HG02840 (cell line): Measurements from ENCODE around the gene SFT2D3.

ENCODE experiments used
- ATAC-seq: cut with Tn5 transposase; IDR thresholded peaks from one replicate; pipeline ENCODE4 v1.9.1; 2021; ENCODE audit warnings: mild to moderate bottlenecking, moderate library complexity, moderate number of reproducible peaks; ENCODE audit not compliant: unreplicated experiment, low FRiP score

SFT2D3 gene

DNA sequence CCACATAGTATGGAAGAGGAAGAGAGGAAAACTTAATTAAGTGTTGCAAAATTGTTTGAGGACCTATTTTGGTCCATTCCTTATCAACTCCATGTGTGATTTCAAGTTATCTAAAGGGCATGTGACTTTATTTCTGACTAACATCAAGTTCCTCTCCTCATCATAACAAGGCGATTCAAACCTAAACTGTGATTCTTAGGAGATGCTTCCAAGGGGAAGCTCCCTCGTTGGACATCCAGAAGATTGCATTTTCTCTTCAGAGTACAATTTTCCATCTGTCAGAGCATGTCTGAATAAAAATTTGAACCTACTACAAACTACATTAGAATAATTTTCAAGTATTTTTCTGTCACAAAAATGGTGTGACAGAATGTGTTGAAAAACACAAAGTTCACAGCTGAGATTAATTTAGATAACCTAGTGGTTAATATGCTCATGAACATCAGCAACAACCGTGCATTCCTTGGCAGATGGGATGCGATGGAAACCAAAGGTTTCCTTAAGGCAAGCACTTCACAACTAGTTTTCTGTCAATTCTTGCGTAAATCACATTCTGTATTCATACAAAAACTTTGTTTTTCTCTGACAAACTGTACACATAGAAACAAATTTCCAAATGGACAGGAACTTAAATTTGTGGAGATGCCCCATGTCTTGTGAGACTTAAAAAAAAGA, 4.2 kb downstream of the SFT2D3 start:
- no peak for ATAC-seq

- ATAC-seq = no peak
These were observed 5.1 kb downstream of the SFT2D3 start for GRCh38 chr2:127706215-127706990.

GRCh38 chr2:127707890-127708648, 6.8 kb downstream of the SFT2D3 start:
- ATAC-seq = no peak

DNA sequence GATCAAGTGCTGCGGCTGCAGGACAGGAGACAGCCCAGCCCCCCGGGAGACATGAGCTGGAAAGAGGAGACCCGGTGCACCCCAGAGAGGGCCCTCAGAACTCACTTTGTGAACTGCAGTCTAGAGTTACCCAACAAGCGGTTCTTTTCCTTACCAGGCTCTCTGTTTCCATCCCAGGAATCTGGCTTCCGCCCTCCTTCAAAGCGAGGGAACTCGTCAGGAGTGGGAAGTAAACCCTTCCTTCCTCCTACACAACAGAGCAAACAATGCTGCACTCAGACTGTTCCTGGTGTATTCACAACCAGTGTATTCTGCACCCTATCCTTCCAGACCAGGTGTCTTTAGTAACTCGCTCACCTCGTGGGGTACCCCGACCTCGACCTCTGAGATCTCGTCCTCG, 8.0 kb downstream of the SFT2D3 start:
- ATAC-seq = no peak

- no peak for ATAC-seq
These were observed 11.7 kb downstream of the SFT2D3 start for GRCh38 chr2:127712999-127713398.

- no peak for ATAC-seq
These were observed 12.3 kb downstream of the SFT2D3 start for GRCh38 chr2:127713562-127713961.

GRCh38 chr2:127715778-127716449, 14.6 kb downstream of the SFT2D3 start:
- ATAC-seq = no peak

- no peak for ATAC-seq
These were observed 17.0 kb downstream of the SFT2D3 start for GRCh38 chr2:127718271-127718670.

GRCh38 chr2:127719301-127720218, 18.3 kb downstream of the SFT2D3 start:
- no peak for ATAC-seq

DNA sequence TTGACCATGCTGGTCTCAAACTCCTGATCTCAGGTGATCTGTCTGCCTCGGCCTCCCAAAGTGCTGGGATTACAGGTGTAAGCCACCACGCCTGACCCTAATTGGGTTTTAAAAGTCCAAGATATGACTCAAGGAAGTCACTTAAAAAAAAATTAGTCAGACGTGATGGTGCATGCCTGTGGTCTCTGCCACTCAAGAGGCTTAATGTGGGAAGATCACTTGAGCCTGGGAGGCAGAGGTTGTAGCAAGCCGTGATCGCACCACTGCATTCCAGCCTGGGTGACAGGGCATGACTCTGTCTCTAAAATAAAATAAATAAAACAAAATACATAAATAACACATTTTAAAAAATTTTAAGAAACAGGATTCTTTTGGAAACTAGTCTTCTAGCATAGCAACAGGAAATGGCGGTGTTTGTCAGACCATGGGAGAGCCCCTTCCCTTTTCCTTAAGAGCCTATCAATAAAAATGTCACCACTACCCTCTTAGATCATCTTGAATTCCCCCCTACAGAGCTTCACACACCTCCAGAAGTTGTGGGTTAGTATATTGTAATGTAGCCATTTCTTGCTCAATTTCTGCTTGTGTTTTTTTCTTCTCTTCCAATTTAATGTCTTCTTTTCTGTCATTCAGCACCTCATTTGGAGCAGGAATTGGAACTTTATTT, 20.1 kb downstream of the SFT2D3 start:
- ATAC-seq = no peak

DNA sequence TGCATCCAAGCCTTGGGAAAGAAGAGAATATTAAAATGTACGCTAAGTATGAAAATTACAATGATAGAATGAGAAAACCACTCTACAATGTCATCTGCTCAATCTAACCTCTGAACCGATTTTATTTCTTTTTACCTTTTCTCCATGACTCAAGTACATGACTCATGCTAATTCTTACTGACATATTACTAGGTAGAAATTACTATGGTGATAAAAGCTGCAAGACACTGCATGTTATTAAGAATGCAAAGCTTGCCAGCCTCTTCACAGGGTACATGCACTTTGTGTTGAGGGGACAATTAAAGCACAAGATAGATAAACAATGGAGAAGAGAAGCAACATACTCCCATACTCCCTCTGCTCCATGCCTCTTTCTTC, 20.7 kb downstream of the SFT2D3 start:
- ATAC-seq = no peak

GRCh38 chr2:127722807-127723206, 21.5 kb downstream of the SFT2D3 start:
- ATAC-seq = no peak

GRCh38 chr2:127726158-127726880, 25.0 kb downstream of the SFT2D3 start:
- ATAC-seq = no peak

DNA sequence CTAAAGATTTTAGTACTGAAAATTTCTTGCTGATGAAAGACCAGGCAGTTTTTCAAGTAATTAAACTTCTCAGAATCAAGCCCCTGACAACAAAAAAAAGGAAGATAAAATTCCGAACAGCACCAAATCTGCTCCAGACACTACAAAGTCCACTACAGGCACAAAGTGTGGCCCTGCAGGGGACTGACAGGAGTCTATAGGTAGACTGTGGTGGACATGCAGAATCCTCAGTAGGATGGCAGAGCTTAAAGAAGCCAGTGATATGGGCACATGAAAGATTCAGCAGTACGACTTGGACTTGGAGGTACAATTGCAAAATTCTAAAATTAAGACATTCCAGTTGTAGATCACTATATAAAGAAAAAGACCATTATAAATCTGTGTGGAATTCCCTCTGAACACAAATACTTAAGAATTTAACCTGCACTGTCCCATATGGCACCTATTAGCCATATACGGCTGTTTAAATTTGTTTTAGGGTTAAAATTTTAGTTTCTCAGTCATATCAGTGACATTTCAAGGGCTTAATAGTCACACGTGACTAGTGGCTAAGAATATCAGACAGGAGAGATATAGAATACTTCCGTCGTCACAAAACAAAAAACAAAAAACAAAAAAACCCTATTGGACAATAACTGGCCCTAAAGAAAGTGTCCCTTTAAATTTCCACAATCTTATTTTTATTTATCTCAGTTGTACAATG, 32.0 kb downstream of the SFT2D3 start:
- ATAC-seq = no peak

DNA sequence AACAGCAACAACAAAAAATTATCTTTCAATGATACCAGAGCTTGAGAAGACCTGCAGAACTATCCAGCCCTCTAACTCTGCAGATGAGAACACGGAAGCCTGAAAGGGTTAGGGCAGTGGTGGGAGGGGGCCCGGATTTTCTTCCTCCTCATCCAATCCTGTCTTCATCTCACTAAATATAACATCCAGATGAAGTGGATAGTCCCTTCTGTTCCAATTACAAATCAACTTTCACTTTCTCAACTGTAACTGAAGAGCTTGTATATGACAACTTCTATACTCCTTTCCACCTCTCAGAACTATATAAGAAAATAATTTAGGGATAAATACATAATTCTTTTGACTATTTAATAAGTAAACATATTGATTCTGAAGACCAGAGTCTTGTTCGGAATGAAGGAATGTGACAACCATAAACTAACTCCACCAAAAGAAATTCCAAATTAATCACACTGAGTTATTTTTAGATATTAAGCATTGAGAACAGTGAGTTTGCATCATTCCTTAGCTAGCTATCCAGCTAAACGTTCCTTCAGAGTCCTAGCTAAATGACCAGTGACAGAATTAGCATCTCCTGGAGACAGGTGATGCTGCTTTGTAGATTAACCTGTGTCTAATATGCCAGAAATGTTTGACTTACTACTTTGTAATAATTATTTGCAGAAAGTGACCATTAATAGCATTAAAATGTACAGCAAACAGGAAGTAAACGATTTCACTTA, 32.7 kb downstream of the SFT2D3 start:
- ATAC-seq = no peak

GRCh38 chr2:127735044-127735443, 33.7 kb downstream of the SFT2D3 start:
- no peak for ATAC-seq
